H1 (cell line): Measurements from ENCODE around the gene BPIFB3. TPM values are rescaled to one million over a fixed set of nuclear protein-coding genes. Genes with fewer than 3 reads are reported as not detected.

ENCODE experiments used
- CTCF ChIA-PET: fragments of 300-600 bp; sonication (Branson Sonifier 250); formaldehyde crosslinking; loops from one replicate; lab custom pipeline; 2021; ENCODE audit not compliant: partially characterized antibody; lab: Charles Lee
- POLR2A ChIA-PET: fragments of 300-600 bp; sonication (Branson Sonifier 250); formaldehyde crosslinking; loops from one replicate; lab custom pipeline; 2021; ENCODE audit warnings: inconsistent platforms; ENCODE audit not compliant: partially characterized antibody; lab: Charles Lee
- DNase-seq, 2 experiments: peaks; one replicate each; pipeline versions ENCODE4 v3.0.0 to v3.0.0-alpha.2; 2010 to 2022; ENCODE audit warnings: low spot score in 2 of 2, low read depth in 1 of 2, mixed read lengths in 1 of 2
- FAIRE-seq: peaks from 2 replicates; lab custom pipeline; 2011; peaks lifted over from hg19 to GRCh38; lab: Jason Lieb, UNC
- H2AFZ ChIP-seq: 2 replicates; pipeline ENCODE4 v1.8.1; 2012; ENCODE audit warnings: low read length, inconsistent platforms
- H2AK5ac ChIP-seq: 2 replicates; pipeline ENCODE4 v1.6.1; 2013; ENCODE audit warnings: low read depth, low read length
- H2BK120ac ChIP-seq: replicated peaks from 2 replicates; pipeline ENCODE3; 2013; ENCODE audit warnings: low read depth, low read length, inconsistent platforms
- H2BK12ac ChIP-seq: 2 replicates; pipeline ENCODE4 v1.6.1; 2013; ENCODE audit warnings: low read depth, low read length
- H2BK15ac ChIP-seq: 2 replicates; pipeline ENCODE4 v1.6.1; 2013; ENCODE audit warnings: low read length
- H2BK20ac ChIP-seq: 2 replicates; pipeline ENCODE4 v1.6.1; 2013; ENCODE audit warnings: low read length
- H2BK5ac ChIP-seq: 2 replicates; pipeline ENCODE4 v1.6.1; 2013; ENCODE audit warnings: low read depth, low read length
- H3K14ac ChIP-seq: 2 replicates; pipeline ENCODE4 v1.6.1; 2013; ENCODE audit warnings: inconsistent platforms; ENCODE audit not compliant: insufficient read length
- H3K18ac ChIP-seq: 2 replicates; pipeline ENCODE4 v1.6.1; 2013; ENCODE audit warnings: low read length; ENCODE audit errors: extremely low read depth
- H3K23ac ChIP-seq: 2 replicates; pipeline ENCODE4 v1.6.1; 2013; ENCODE audit warnings: inconsistent platforms; ENCODE audit not compliant: insufficient read length
- H3K23me2 ChIP-seq: 2 replicates; pipeline ENCODE4 v1.6.1; 2013; ENCODE audit warnings: low read depth, low read length
- H3K27ac ChIP-seq: 2 replicates; pipeline ENCODE4 v1.6.1; 2011; ENCODE audit warnings: low read depth, low read length, inconsistent platforms
- H3K27me3 ChIP-seq, 4 experiments: replicated peaks in 1 of 4; 1 replicate in 1 of 4; 2 replicates in 3 of 4; pipeline versions ENCODE4 v1.6.1 to v1.8.1; 2011 to 2013; ENCODE audit warnings: low read length in 3 of 4, mild to moderate bottlenecking in 3 of 4, inconsistent platforms in 2 of 4, mixed read lengths in 2 of 4, moderate library complexity in 1 of 4; ENCODE audit not compliant: control insufficient read depth in 3 of 4, insufficient read depth in 3 of 4; ENCODE audit errors: extremely low read depth in 1 of 4
- H3K36me3 ChIP-seq, 4 experiments: 2 replicates each; pipeline versions ENCODE4 v1.6.1 to v1.8.1; 2011 to 2013; ENCODE audit warnings: mild to moderate bottlenecking in 4 of 4, low read length in 3 of 4, moderate library complexity in 2 of 4, control low read depth in 1 of 4, inconsistent platforms in 1 of 4; ENCODE audit not compliant: insufficient read depth in 4 of 4, control insufficient read depth in 2 of 4
- H3K4ac ChIP-seq: replicated peaks from 2 replicates; pipeline ENCODE3; 2013; ENCODE audit warnings: low read length, low read depth, mixed read lengths, inconsistent platforms; ENCODE audit not compliant: insufficient read length
- H3K4me1 ChIP-seq, 4 experiments: replicated peaks in 1 of 4; 1 replicate in 1 of 4; 2 replicates in 3 of 4; pipeline versions ENCODE4 v1.6.1 to v1.8.1; 2011 to 2013; ENCODE audit warnings: low read length in 3 of 4, inconsistent platforms in 2 of 4, mixed read lengths in 1 of 4; ENCODE audit not compliant: insufficient read depth in 4 of 4, control insufficient read depth in 3 of 4
- H3K4me2 ChIP-seq, 2 experiments: 2 replicates each; pipeline versions ENCODE4 v1.6.1 to v1.8.1; 2011 to 2013; ENCODE audit warnings: low read depth in 2 of 2, low read length in 2 of 2, control low read depth in 1 of 2, inconsistent platforms in 1 of 2, mild to moderate bottlenecking in 1 of 2; ENCODE audit not compliant: insufficient read depth in 1 of 2
- H3K4me3 ChIP-seq, 4 experiments: fragments of 200-600, 300-600 bp in 1 of 4; sonication (generic), shearing (Covaris generic), sonication (Bioruptor Twin) in 1 of 4; 2 replicates each; pipeline versions ENCODE4 v1.5.1 to v1.8.1; 2011 to 2016; ENCODE audit warnings: low read length in 4 of 4, low read depth in 3 of 4, control low read depth in 2 of 4, inconsistent platforms in 2 of 4, mild to moderate bottlenecking in 2 of 4, mixed read lengths in 1 of 4, moderate library complexity in 1 of 4; ENCODE audit not compliant: insufficient read depth in 2 of 4; ENCODE audit errors: extremely low read depth in 1 of 4
- H3K56ac ChIP-seq: replicated peaks from 2 replicates; pipeline ENCODE3; 2013; ENCODE audit warnings: low read depth, mild to moderate bottlenecking, mixed read lengths, low read length, inconsistent platforms; ENCODE audit not compliant: insufficient read length
- H3K79me1 ChIP-seq: 2 replicates; pipeline ENCODE4 v1.6.1; 2013; ENCODE audit warnings: low read depth, low read length, control low read depth
- H3K79me2 ChIP-seq, 2 experiments: 2 replicates each; pipeline versions ENCODE4 v1.6.1 to v1.8.1; 2012 to 2013; ENCODE audit warnings: low read length in 2 of 2, mild to moderate bottlenecking in 2 of 2, inconsistent platforms in 1 of 2; ENCODE audit not compliant: insufficient read depth in 2 of 2, control insufficient read depth in 1 of 2
- H3K9ac ChIP-seq, 4 experiments: replicated peaks in 1 of 4; 1 replicate in 1 of 4; 2 replicates in 3 of 4; pipeline versions ENCODE4 v1.6.1 to v1.8.1; 2011 to 2013; ENCODE audit warnings: low read depth in 3 of 4, low read length in 3 of 4, control low read depth in 2 of 4, mild to moderate bottlenecking in 2 of 4, moderate library complexity in 2 of 4, inconsistent platforms in 1 of 4; ENCODE audit errors: extremely low read depth in 1 of 4
- H3K9me3 ChIP-seq, 2 experiments: 2 replicates each; pipeline versions ENCODE4 v1.6.1 to v1.8.1; 2012 to 2013; ENCODE audit warnings: mild to moderate bottlenecking in 2 of 2, moderate library complexity in 2 of 2, control low read depth in 1 of 2, inconsistent platforms in 1 of 2, low read depth in 1 of 2, low read length in 1 of 2, mixed read lengths in 1 of 2; ENCODE audit not compliant: insufficient read depth in 2 of 2
- H4K20me1 ChIP-seq, 2 experiments: replicated peaks in 1 of 2; 2 replicates each; pipeline versions ENCODE3 to v1.8.1; 2011 to 2013; ENCODE audit warnings: inconsistent platforms in 2 of 2, low read length in 2 of 2, mild to moderate bottlenecking in 1 of 2; ENCODE audit not compliant: insufficient read depth in 2 of 2, control insufficient read depth in 1 of 2
- H4K5ac ChIP-seq: 2 replicates; pipeline ENCODE4 v1.6.1; 2013; ENCODE audit warnings: low read length, low read depth, mixed read lengths, inconsistent platforms; ENCODE audit not compliant: insufficient read length
- H4K8ac ChIP-seq: 2 replicates; pipeline ENCODE4 v1.8.0; 2013; ENCODE audit warnings: mild to moderate bottlenecking, moderate library complexity, low read length, inconsistent platforms; ENCODE audit not compliant: insufficient read depth; ENCODE audit errors: extremely low read depth
- H4K91ac ChIP-seq: replicated peaks from 2 replicates; pipeline ENCODE3; 2013; ENCODE audit warnings: low read length, mixed read lengths, inconsistent platforms; ENCODE audit not compliant: insufficient read length
- ATF2 ChIP-seq: IDR thresholded peaks from 2 replicates; pipeline ENCODE4 v1.6.1; 2012; ENCODE audit warnings: low read length, inconsistent platforms
- CHD2 ChIP-seq: IDR thresholded peaks from 2 replicates; pipeline ENCODE4 v1.6.1; 2012; ENCODE audit warnings: low read length, improper control_type of control experiment
- EGR1 ChIP-seq: IDR thresholded peaks from 2 replicates; pipeline ENCODE4 v1.6.1; 2011; ENCODE audit warnings: low read depth, low read length, borderline replicate concordance
- EZH2 ChIP-seq: fragments of 200-600 bp; sonication (generic); IDR thresholded peaks from 2 replicates; pipeline ENCODE4 v1.7.1; 2012; ENCODE audit warnings: low read depth, mild to moderate bottlenecking, moderate library complexity, low read length, inconsistent platforms; ENCODE audit not compliant: severe bottlenecking
- GTF2F1 ChIP-seq: IDR thresholded peaks from 2 replicates; pipeline ENCODE4 v1.6.1; 2012; ENCODE audit warnings: low read depth, low read length, improper control_type of control experiment, borderline replicate concordance
- MAFK ChIP-seq: IDR thresholded peaks from 2 replicates; pipeline ENCODE4 v1.6.1; 2012; ENCODE audit warnings: low read depth, mild to moderate bottlenecking, improper control_type of control experiment, low read length
- MAX ChIP-seq: IDR thresholded peaks from 2 replicates; pipeline ENCODE4 v1.6.1; 2012; ENCODE audit warnings: inconsistent platforms
- NANOG ChIP-seq: IDR thresholded peaks from 2 replicates; pipeline ENCODE4 v1.6.1; 2011; ENCODE audit warnings: low read length, low read depth, mild to moderate bottlenecking, inconsistent platforms; ENCODE audit not compliant: insufficient read depth, poor library complexity, severe bottlenecking
- POLR2AphosphoS5 ChIP-seq: IDR thresholded peaks from 2 replicates; pipeline ENCODE4 v1.6.1; 2011; ENCODE audit warnings: low read depth, low read length
- SP2 ChIP-seq: IDR thresholded peaks from 2 replicates; pipeline ENCODE4 v1.6.1; 2012; ENCODE audit warnings: mild to moderate bottlenecking, low read length, inconsistent platforms
- ZNF274 ChIP-seq: IDR thresholded peaks from 2 replicates; pipeline ENCODE4 v1.7.0; 2012; ENCODE audit warnings: low read length, borderline replicate concordance; ENCODE audit errors: extremely low read depth
- WGBS, 2 experiments: shearing (Covaris generic) in 1 of 2; methylation state at CpG; one replicate each; pipeline versions ENCODE4 v1.1.6 to v1.1.7; 2013 to 2015; ENCODE audit warnings: low lambda C conversion rate in 2 of 2, mixed read lengths in 2 of 2, inconsistent platforms in 1 of 2, low coverage in 1 of 2, missing lambda C conversion rate in 1 of 2; ENCODE audit not compliant: insufficient replicate concordance in 2 of 2, insufficient coverage in 1 of 2, insufficient read length in 1 of 2; ENCODE audit errors: extremely low coverage in 1 of 2, missing lambda C conversion rate in 1 of 2; 5-methylcytosine and 5-hydroxymethylcytosine counted together
- polyA plus RNA-seq, 7 experiments: library from polyadenylated mRNA; depleted of rRNA in 3 of 7; stranded (reverse) in 5 of 7; unstranded in 2 of 7; fragments of >200 nt in 5 of 7; fragments of 200-250 nt in 2 of 7; gene quantifications; 1 replicate in 5 of 7; 2 replicates in 1 of 7; 4 replicates in 1 of 7; pipeline versions ENCODE4 v1.2.1 to v1.2.3, GENCODE V29; 2011 to 2013; ENCODE audit warnings: missing spikeins in 2 of 7, mixed read lengths in 2 of 7
- total RNA-seq: library from RNA; stranded (reverse); fragmentation: NEBNext Ultra II Directional; extraction: Animal tissue kit (Norgen Biotek cat#: 25700); gene quantifications from 2 replicates; pipeline ENCODE4 v1.2.1, GENCODE V29; 2021

The BPIFB3 gene
- total and polyA plus RNA-seq, 2 of the 8 experiments (the other 6 are each of a cell fraction or from before 2014, with no cell fraction given): not detected

GRCh38 chr20:33064572-33065287, 11.0 kb downstream of the BPIFB3 start:
- Histone ChIP-seq H4K91ac (no peak overlapping the region), H2BK15ac (no peak overlapping the region), H3K14ac (no peak overlapping the region), H3K79me2 (no peaks in the 10 kb centered on the region), H3K56ac (no peak overlapping the region), H2BK5ac (no peak overlapping the region), H2BK12ac (no peak overlapping the region), H3K23me2 (no peaks in the 10 kb centered on the region), H3K79me1 (no peaks in the 10 kb centered on the region), H4K20me1 (no peaks in the 10 kb centered on the region), H3K27ac (no peak overlapping the region), H3K9me3 (no peaks in the 10 kb centered on the region), H3K36me3 (no peaks in the 10 kb centered on the region), H4K5ac (no peak overlapping the region), H3K4me1 (no peaks in the 10 kb centered on the region), H3K18ac (no peak overlapping the region), H2AK5ac (no peak overlapping the region), H2AFZ (no peak overlapping the region), H3K9ac (no peak overlapping the region), H4K8ac (no peak overlapping the region; the same call in 1 of the 2 replicates), H3K27me3 (no peaks in the 10 kb centered on the region), H3K4ac (no peak overlapping the region), H2BK120ac (no peak overlapping the region), H3K23ac (no peak overlapping the region), H3K4me2 (no peak overlapping the region), H3K4me3 (no peak overlapping the region), H2BK20ac (no peak overlapping the region)
- ChIA-PET POLR2A (no interaction called here), CTCF (no interaction called here)
- DNase-seq: no peak
- WGBS, 2 experiments: 93% methylated on average over 11 of the region's 11 CpGs; no CpG with 5 or more reads in 1 of the 2 experiments
- no peak for FAIRE-seq
- TF ChIP-seq CHD2: no peak
- no peak for TF ChIP-seq NANOG
- TF ChIP-seq EGR1: no peak
- no peak for TF ChIP-seq EZH2
- no peak for TF ChIP-seq MAX
- no peak for TF ChIP-seq ATF2
- no peak for TF ChIP-seq POLR2AphosphoS5
- TF ChIP-seq MAFK: no peak
- TF ChIP-seq ZNF274: no peak
- no peak for TF ChIP-seq SP2
- TF ChIP-seq GTF2F1: no peak
